H7 (cell line): ENCODE data around the gene CFAP54. TPM values are rescaled to one million over a fixed set of nuclear protein-coding genes. Genes with fewer than 3 reads are reported as not detected.
A peak's percentile ranks its signal among the peaks of the same experiment; 100 is the strongest.

ENCODE experiments used
- DNase-seq: peaks from one replicate; pipeline ENCODE4 v3.0.0; 2012
- H3K27me3 ChIP-seq: 2 replicates; pipeline ENCODE4 v1.6.0; 2011; ENCODE audit warnings: mild to moderate bottlenecking, low read length; ENCODE audit not compliant: control insufficient read depth, insufficient read depth
- H3K36me3 ChIP-seq: replicated peaks from 2 replicates; pipeline ENCODE4 v1.5.1; 2011; ENCODE audit warnings: low read length; ENCODE audit not compliant: control insufficient read depth, insufficient read depth
- H3K4me3 ChIP-seq: 2 replicates; pipeline ENCODE4 v1.5.1; 2011; ENCODE audit warnings: low read depth, mild to moderate bottlenecking, control low read depth, low read length, moderate library complexity; ENCODE audit not compliant: insufficient read depth
- total RNA-seq: library from RNA; depleted of rRNA; stranded (reverse); fragments of >200 nt; shearing (Covaris generic); gene quantifications from 2 replicates; pipeline ENCODE4 v1.2.3, GENCODE V29; 2014

CFAP54 gene
- total RNA-seq, 1 experiment from 2014 or later: not detected

GRCh38 chr12:96810477-96810876 is 321.1 kb downstream of the CFAP54 start:
- Histone ChIP-seq H3K27me3 (no peaks in the 10 kb centered on the region), H3K36me3 (no peaks in the 10 kb centered on the region), H3K4me3 (no peak overlapping the region)
- DNase-seq: no peak

GRCh38 chr12:96811083-96811482 is 321.7 kb downstream of the CFAP54 start:
- Histone ChIP-seq H3K36me3 (no peaks in the 10 kb centered on the region), H3K27me3 (no peaks in the 10 kb centered on the region), H3K4me3 (no peak overlapping the region)
- no peak for DNase-seq

- H3K4me3 ChIP-seq: no peak overlapping the region
- no peaks in the 10 kb centered on the region for H3K36me3 ChIP-seq
- DNase-seq: no peak
- no peaks in the 10 kb centered on the region for H3K27me3 ChIP-seq
Observed at GRCh38 chr12:96812153-96812552, 322.8 kb downstream of the CFAP54 start.

- H3K27me3 ChIP-seq: no peaks in the 10 kb centered on the region
Observed at GRCh38 chr12:96814200-96814599, 324.8 kb downstream of the CFAP54 start.

GRCh38 chr12:96821592-96821991 is 332.2 kb downstream of the CFAP54 start:
- Histone ChIP-seq H3K4me3 (no peak overlapping the region), H3K27me3 (no peaks in the 10 kb centered on the region), H3K36me3 (no peaks in the 10 kb centered on the region)
- no peak for DNase-seq

More at GRCh38 chr12:96814200-96814599, 324.8 kb downstream of the CFAP54 start:
- Histone ChIP-seq H3K4me3 (no peak overlapping the region), H3K36me3 (no peaks in the 10 kb centered on the region)
- no peak for DNase-seq

GRCh38 chr12:96822641-96823040 is 333.3 kb downstream of the CFAP54 start:
- H3K27me3 ChIP-seq: no peaks in the 10 kb centered on the region
- no peak for DNase-seq
- no peak overlapping the region for H3K4me3 ChIP-seq
- no peaks in the 10 kb centered on the region for H3K36me3 ChIP-seq

- no peak overlapping the region for H3K4me3 ChIP-seq
- no peaks in the 10 kb centered on the region for H3K36me3 ChIP-seq
- no peak for DNase-seq
- no peaks in the 10 kb centered on the region for H3K27me3 ChIP-seq
Observed at GRCh38 chr12:96824074-96824837, 334.9 kb downstream of the CFAP54 start.

GRCh38 chr12:96824838-96825236 is 335.5 kb downstream of the CFAP54 start:
- no peaks in the 10 kb centered on the region for H3K27me3 ChIP-seq
- DNase-seq: no peak
- H3K36me3 ChIP-seq: no peaks in the 10 kb centered on the region
- no peak overlapping the region for H3K4me3 ChIP-seq

- H3K36me3 ChIP-seq: no peaks in the 10 kb centered on the region
- H3K4me3 ChIP-seq: no peak overlapping the region
- no peak for DNase-seq
- no peaks in the 10 kb centered on the region for H3K27me3 ChIP-seq
Observed at GRCh38 chr12:96828169-96828789, 338.9 kb downstream of the CFAP54 start.

- Histone ChIP-seq H3K27me3 (no peaks in the 10 kb centered on the region), H3K4me3 (no peak overlapping the region), H3K36me3 (no peaks in the 10 kb centered on the region)
- no peak for DNase-seq
Observed at GRCh38 chr12:96829354-96829753, 340.0 kb downstream of the CFAP54 start.

- H3K36me3 ChIP-seq: no peaks in the 10 kb centered on the region
- no peaks in the 10 kb centered on the region for H3K27me3 ChIP-seq
- DNase-seq: no peak
- H3K4me3 ChIP-seq: no peak overlapping the region
Observed at GRCh38 chr12:96831346-96831745, 342.0 kb downstream of the CFAP54 start.

- Histone ChIP-seq H3K27me3 (no peaks in the 10 kb centered on the region), H3K4me3 (no peak overlapping the region), H3K36me3 (no peaks in the 10 kb centered on the region)
- peak; percentile 23 for DNase-seq
Observed at GRCh38 chr12:96846293-96846692, 356.9 kb downstream of the CFAP54 start.

GRCh38 chr12:96850676-96851075 is 361.3 kb downstream of the CFAP54 start:
- Histone ChIP-seq H3K27me3 (no peaks in the 10 kb centered on the region), H3K36me3 (no peaks in the 10 kb centered on the region), H3K4me3 (no peak overlapping the region)
- no peak for DNase-seq

- H3K36me3 ChIP-seq: no peaks in the 10 kb centered on the region
- H3K4me3 ChIP-seq: no peak overlapping the region
- no peak for DNase-seq
- no peaks in the 10 kb centered on the region for H3K27me3 ChIP-seq
Observed at GRCh38 chr12:96858162-96858561, 368.8 kb downstream of the CFAP54 start.

GRCh38 chr12:96861656-96862055 is 372.3 kb downstream of the CFAP54 start:
- H3K36me3 ChIP-seq: no peaks in the 10 kb centered on the region
- no peaks in the 10 kb centered on the region for H3K27me3 ChIP-seq
- no peak for DNase-seq
- H3K4me3 ChIP-seq: no peak overlapping the region
